ENCODE data around the gene C1QL2.

DNA sequence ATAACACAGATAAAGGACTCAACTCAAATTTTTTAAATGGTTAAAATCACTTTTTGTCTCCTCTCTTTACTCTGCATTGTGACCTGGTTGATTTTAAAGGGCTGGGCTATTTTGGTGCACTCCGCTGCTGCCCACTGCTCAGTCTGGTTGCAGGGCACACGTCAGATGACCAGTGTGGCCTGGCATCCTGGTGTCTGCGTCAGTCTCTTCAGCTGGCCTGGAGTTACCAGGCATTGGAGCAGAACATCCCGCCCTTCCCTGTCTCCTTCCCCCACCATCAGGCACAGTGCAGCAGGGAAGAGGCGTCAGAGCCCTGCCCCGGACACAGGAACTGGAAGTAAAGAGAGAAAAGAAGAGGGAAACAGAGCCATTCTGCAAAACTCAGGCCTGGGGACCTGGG is 8.9 kb downstream of the C1QL2 start:
- TF ChIP-seq POLR2AphosphoS5 (IDR thresholded peaks at IDR 0.05; ENCODE audit: low read depth, low read length): no peak
- TF ChIP-seq, protein P1, sequence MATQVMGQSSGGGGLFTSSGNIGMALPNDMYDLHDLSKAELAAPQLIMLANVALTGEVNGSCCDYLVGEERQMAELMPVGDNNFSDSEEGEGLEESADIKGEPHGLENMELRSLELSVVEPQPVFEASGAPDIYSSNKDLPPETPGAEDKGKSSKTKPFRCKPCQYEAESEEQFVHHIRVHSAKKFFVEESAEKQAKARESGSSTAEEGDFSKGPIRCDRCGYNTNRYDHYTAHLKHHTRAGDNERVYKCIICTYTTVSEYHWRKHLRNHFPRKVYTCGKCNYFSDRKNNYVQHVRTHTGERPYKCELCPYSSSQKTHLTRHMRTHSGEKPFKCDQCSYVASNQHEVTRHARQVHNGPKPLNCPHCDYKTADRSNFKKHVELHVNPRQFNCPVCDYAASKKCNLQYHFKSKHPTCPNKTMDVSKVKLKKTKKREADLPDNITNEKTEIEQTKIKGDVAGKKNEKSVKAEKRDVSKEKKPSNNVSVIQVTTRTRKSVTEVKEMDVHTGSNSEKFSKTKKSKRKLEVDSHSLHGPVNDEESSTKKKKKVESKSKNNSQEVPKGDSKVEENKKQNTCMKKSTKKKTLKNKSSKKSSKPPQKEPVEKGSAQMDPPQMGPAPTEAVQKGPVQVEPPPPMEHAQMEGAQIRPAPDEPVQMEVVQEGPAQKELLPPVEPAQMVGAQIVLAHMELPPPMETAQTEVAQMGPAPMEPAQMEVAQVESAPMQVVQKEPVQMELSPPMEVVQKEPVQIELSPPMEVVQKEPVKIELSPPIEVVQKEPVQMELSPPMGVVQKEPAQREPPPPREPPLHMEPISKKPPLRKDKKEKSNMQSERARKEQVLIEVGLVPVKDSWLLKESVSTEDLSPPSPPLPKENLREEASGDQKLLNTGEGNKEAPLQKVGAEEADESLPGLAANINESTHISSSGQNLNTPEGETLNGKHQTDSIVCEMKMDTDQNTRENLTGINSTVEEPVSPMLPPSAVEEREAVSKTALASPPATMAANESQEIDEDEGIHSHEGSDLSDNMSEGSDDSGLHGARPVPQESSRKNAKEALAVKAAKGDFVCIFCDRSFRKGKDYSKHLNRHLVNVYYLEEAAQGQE (IDR thresholded peaks at IDR 0.05; ENCODE audit: insufficient read depth in 1 of 2, low read depth in 2 of 2, low read length in 2 of 2): no peak

Data from PFSK-1 (cell line).